ENCODE results near the gene STUB1.

DNA sequence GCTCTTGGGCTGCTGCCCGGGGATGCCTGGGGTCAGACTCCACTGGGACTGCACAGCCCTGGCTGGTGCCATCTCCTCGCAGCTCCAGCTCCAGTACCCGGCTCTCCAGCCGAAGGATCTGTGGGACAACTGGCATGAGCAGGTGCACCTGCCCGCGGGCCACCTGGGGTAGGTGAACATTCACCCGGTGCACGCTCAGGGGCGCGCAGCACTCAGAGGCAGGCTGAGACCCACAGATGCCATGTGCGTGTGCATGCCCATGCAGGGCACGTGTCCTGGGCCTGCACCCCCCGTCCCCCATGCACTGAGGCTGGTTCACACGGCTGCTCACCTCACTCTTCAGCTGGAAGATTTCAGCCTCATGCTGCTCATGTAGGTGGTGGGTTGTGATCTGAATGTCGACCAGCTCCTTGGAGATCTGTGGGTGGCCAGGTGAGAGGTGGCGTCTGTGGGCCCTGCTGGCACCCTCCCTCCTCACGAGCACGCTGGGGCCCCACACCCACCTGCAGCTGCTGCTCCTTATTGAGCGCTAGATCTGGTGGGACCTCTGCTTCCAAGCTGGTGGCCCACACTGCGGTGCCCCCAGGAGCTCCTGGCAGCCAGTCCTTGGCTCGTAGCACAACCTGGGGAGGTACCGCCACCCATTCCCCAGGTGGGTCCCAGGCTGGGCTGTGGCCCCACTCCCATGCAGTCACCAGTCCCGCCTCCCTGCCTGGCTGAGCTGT lies 45.4 kb downstream of the STUB1 start:
- TF ChIP-seq POLR2A (IDR thresholded peaks at IDR 0.05; ENCODE audit: low read depth, low read length) (no peak), TAF1 (IDR thresholded peaks at IDR 0.05; ENCODE audit: low read depth, low read length) (no peak), SPI1 (IDR thresholded peaks at IDR 0.05; ENCODE audit: low read depth, low read length) (no peak), POLR2AphosphoS5 (IDR thresholded peaks at IDR 0.05; ENCODE audit: low read depth, low read length) (no peak)
